MV-4-11 (cell line): Measurements from ENCODE around the gene TRUB2.

ENCODE experiments used
- DNase-seq: peaks from one replicate; lab custom pipeline; 2025; lab: John Stamatoyannopoulos, UW

Gene TRUB2, protein sequence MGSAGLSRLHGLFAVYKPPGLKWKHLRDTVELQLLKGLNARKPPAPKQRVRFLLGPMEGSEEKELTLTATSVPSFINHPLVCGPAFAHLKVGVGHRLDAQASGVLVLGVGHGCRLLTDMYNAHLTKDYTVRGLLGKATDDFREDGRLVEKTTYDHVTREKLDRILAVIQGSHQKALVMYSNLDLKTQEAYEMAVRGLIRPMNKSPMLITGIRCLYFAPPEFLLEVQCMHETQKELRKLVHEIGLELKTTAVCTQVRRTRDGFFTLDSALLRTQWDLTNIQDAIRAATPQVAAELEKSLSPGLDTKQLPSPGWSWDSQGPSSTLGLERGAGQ

DNA sequence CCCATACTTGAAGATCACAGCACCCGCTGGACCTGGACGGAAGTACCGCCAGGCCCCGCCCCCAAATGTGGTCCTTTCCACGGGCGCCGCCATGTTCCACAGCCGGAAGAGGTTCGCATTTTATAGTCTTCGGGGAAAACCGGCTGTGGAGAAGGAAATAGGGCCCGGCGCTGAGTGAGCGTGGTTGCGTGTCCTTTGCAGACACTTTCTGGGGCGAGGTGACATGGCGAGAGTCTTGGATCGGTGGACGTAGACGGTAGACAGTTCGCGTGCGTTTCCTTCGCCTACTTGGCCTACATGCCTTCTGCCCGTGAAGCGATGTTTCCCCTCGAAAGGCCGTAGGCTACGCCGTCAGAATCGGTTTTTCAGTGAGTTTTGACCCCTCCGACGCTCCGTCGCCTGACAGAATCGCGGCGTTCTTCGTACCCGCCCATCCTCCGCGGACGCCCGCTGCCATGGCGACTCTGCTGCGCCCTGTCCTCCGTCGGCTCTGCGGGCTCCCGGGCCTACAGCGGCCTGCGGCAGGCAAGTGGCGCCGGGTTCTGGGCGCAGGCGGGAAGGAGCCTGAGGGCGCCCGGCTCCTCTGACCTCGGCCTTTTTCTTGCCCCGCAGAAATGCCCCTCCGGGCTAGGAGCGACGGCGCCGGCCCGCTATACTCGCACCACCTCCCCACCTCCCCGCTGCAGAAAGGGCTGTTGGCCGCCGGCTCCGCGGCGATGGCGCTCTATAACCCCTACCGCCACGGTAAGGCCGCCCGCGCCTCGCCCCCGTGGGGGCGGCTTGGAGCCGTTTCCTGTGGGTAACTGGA, at the start of gene TRUB2, which contains the start of gene COQ4:
TRUB2 (minus strand) TSS at position 44 of the 808 bp plus-strand sequence; CDS start at position 5, 39 bp downstream.
COQ4 (plus strand) TSS at position 436 of the 808 bp plus-strand sequence; CDS start at position 456, 20 bp downstream.
- DNase-seq, result peak; percentile 95

DNA sequence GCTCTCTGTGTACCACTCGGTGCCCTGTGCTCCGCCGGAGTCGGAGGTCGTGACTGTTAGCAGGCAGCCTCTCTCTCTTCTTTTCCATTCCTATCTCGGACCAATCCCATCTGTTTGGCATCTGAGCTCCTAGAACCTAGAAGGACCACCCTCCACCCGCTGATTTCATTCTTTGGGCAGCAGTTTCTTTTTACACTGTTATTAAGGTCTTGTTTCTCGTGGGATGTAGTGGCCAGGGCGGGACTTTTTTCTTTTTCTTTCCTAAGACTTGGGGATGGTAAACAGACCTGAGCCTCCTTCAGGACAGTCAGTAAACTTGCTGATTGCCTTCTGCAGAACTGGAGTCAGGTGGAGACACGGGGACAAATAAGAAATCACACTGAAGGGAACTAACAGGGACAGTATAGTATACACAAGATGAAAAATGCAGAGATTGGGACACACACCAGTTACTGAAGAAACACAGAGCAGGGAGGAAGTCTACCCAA, 49.4 kb upstream of the TRUB2 start:
- no peak for DNase-seq

DNA sequence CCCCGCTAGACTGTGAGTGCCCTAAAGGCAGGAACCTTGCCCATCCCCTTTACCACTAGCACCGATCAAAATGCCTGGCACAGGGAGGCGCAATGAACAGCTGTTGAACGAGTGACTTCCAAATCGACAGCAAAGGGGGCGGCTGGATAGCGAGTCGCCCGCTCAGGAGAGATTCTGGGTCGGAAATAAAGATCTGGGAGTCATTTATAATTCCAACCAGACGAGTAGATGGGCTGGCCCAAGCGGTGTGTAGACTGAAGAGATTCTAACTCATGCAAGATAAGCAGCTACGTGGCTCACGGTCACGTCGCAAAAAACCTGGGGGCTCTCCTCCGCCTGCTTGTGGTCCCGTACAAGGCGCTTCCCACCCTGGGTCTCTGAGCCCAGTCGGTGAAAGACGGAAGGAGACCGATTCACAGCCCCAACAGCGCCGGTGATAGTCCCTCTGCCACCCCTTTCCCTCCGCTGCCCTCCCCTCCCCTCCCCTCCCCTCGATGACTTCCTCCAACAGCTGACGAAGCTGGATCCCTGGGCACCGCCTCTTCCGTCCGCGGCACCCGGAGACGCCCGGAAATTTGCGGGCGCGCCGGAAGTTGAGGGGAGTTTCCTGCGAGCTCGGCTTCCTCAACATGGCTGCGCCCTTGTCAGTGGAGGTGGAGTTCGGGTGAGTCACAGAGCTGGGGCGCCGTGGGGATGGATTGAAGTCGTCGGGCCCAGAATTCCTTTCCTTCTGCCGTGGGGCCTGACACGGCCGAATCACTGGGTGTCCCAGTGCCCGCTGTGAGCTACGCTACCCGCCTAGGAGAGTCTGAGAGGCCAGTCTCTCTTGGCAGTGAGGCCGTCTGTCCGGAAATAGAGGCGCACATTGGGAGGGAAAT, 48.7 kb upstream of the TRUB2 start, which contains the start of gene URM1:
URM1 (plus strand) TSS at position 623 of the 878 bp plus-strand sequence; CDS start at position 630, 7 bp downstream.
- DNase-seq, result peak; percentile 93

DNA sequence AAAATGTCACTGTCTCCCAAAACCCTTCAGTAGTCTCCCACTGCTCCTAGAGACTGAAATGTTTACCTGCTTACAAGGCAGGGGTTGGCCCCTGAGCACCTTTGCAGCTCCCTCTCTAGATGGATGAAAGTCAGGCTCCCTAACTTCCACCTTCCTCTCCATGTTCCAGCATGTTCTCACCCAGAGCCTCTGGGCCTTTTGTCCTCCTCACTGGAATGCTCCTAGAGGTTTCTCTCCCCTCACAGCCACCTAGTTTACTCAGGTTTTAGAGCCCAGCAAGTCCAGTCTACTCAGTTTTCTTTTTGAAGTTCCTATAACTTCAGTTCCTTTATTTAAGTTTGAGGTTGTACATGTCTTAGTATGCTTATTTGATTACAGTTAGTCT, 48.1 kb upstream of the TRUB2 start:
- no peak for DNase-seq

DNA sequence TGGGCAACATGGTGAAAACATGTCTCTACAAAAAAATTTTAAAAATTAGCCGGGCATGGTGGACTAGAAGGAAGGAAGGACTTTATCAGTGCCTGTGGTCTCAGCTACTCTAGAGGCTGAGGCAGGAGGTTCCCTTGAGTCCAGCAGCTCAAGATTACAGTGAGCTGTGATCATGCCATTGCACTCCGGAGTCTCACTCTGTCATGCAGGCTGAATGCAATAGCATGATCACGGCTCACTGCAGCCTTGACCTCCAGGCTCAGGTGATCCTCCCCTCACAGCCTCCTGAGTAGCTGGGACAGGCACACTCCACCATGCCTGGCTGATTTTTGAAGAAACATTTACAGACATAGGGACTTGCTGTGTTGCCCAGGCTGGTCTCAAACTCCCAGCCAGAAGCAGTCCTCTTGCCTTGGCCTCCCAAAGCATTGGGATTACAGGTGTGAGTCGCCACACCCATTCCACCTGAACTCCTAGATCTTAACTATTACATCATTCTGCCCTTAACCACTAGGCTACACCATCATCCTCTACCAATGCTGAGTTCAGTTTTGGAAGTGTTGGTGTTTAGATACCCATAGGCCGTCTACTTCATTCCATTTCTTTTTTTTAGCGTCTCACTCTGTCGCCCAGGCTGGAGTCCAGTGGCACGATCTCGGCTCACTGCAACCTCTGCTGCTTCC, 46.9 kb upstream of the TRUB2 start:
- DNase-seq, result no peak

DNA sequence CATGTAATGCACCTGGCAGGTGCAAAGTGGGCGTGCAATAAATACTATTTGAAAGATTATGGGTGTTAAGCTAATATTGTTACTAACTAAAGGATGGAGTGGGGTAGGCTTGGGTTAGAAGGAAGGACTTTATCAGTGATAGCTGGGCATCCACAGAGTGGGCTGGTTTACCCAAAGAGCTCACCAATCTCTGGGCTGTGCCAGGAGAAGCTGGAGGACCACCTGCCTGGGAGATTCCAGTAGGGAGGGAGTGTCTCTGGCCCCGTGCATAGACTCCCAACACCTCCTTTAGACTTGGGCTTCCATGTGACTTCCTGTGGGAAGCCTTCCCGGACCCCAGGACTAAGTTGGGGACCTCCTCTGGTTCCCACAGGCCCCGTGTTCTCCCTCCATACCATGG, 43.3 kb upstream of the TRUB2 start:
- DNase-seq, result no peak

DNA sequence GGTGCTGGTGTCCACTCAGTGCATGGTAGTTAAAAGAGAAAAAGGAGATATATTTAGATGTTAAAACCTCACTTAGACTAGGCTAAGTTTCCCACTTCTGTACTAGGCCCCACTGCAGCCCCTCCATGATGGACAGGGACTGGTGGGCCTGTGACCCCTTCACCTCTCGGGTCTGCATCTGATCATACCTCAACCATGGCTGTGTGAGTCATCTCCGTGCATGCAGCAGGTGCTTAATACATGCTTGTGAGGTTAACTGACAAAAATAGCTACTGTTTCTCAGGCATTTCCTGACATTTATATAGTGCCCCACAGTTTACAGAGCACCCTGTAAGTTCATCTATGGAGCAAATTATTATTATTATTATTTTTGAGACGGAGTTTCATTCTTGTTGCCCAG, 40.5 kb upstream of the TRUB2 start:
- DNase-seq, result no peak

DNA sequence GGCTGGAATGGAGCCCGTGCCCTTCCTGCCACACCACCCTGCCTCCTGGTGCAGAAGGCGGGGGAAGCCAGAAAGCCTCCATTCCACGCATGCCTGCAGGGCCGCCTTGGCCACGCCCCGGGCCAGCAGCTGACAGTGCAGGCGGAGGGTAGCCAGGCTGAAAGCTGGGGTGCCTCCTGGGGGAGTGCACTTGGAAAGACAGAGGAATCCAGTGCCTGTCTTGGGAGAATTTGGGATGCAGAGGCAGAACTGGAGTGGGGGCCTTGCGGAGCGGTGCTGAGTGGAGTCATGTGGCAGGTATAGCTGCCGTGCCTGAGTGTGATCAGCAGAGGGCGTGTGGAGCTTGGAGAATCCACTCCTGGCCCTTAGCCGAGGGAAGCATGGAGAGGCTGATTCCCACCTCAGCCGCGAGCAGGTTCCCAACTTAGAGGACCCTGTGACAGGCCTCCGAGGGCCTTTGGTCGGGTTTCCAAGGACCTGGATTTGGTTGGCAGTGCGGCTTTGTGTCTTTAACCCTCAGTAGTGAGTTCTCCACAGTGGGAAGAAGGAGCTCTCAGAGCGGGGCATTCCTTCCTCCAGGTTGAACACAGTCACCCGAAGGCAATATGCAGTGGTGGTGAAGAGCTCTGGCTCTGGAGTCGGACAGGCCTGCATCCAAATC, 39.9 kb upstream of the TRUB2 start:
- DNase-seq, result peak; percentile 70

DNA sequence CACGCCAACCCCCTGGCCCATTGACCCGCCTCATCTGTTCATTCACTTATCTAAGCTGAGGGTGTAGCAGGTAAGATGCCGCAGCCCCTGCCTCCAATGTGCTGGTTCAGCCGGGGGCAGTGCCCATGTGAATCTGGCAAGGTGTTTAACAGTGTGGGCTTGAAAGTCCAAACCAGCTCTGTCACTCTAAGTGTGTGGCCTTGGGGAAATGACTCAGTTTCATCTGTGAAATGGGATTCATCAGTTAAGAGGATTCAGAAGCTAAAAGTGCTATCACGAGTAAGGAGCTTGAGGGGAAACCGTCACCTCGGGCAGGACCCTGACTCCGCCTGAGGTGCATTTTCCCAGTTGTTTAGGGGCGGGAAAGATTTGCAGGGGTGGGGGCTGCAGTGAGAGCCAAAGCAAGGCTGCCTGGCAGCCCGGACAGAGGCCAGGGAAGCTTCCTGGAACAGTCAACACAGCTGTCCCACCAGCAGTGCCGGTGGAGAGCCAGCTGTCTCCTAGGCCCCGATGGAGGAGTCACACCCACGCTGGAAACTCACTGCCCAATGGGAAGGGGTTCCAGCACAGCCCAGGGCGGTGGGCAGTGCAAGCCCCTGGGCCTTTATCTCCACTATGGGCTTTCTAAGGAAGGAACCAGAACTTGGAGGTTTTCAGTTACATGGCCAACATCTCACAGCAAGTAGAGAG, 39.2 kb upstream of the TRUB2 start:
- DNase-seq, result no peak

DNA sequence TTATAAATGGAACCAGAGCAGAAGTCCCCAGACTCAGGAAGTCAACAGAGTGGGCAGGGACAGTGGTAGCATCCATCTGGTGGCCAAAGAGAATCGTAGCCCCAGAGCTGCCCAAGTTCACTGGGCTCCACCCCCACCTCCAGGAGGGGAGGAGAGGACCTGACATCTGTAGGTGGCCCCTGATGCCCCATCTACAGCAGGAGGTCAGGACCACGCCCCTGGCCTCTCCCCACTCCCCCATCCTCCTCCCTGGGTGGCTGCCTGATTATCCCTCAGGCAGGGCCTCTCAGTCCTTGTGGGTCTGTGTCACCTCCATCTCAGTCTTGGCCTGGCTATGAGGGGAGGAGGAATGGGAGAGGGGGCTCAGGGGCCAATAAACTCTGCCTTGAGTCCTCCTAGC, 38.6 kb upstream of the TRUB2 start:
- DNase-seq, result no peak

DNA sequence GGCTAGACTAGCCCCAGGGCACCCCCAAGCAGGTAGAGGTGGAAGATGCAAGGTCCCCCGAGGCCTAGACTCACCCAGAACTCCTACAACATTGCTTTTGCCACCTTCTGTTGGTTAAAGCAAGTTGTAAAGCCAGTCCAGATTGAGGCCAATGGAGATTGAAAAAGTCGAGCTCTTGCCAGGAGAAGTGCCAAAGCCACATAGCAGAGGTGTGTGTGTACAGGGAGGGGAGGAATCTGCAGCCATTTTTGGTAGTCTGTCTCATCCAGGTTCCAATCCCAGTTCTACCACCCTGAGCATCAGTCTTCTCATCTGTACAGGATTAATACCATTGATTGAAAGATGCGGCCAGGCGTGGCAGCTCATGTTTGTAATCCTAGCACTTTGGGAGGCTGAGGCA, 36.6 kb upstream of the TRUB2 start:
- DNase-seq, result no peak

DNA sequence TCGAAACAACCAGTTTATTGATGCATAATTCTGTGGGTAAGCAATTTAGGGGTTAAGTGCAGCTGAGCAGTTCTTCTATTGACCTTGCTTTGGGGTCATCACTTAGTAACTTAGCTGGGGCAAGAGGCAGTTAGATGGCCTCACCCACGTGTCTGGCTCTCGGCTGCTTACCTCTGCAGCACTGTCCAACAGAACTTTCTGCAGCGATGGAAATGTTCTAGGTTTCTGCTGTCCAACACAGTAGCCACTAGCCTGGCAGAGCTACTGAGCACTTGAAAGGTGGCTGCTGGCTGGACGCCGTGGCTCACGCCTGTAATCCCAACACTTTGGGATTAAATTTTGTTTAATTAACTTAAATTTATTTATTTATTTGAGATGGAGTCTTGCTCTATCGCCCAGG, 35.8 kb upstream of the TRUB2 start:
- DNase-seq, result no peak

DNA sequence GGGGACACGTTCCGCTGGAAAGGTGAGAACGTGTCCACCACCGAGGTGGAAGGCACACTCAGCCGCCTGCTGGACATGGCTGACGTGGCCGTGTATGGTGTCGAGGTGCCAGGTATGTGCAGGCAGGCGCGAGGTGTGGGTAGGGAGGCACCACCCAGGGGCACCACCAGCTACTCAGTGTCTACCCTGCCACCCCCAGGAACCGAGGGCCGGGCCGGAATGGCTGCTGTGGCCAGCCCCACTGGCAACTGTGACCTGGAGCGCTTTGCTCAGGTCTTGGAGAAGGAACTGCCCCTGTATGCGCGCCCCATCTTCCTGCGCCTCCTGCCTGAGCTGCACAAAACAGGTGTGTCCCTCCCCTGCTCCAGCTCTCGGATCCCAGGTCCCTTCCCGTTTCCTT, 33.2 kb upstream of the TRUB2 start:
- no peak for DNase-seq

DNA sequence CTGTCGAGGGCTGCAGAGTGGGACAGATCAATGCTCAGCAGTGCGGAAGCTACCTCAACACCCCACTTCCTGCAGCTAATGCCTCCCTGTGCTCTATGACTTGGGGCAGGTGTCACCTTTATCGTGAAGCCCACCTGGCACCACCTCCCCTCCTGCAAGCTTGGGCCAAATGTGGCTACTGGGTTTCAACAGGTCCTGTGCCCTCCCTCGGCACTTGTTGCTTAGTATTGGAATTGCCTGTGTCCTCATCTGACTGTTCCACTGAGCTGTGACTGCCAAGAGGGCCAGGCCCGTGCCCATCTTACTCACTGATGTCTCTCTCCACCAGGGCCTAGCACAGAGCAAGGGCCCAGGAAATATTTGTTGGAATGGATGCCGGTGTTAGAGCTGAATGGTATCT, 27.5 kb upstream of the TRUB2 start:
- no peak for DNase-seq

DNA sequence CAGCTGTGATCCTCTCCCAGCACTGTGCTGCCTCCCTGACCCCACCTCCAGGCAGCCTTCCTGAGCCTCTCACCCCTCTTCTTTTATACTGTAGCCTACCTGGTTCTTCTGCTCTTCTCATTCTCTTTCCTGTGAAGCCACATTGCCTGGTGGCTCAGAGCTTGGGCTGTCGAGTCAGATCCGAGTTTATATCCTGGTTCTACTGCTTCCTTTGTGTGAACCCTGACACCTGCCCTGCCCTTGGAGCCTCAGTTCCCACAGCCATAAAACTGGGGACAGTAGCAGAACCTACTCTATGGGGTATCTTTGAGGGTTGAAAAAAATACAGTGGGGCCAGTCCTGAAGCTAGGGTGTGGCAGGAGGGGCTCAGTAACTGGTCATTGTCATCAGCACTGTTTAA, 26.9 kb upstream of the TRUB2 start:
- no peak for DNase-seq

DNA sequence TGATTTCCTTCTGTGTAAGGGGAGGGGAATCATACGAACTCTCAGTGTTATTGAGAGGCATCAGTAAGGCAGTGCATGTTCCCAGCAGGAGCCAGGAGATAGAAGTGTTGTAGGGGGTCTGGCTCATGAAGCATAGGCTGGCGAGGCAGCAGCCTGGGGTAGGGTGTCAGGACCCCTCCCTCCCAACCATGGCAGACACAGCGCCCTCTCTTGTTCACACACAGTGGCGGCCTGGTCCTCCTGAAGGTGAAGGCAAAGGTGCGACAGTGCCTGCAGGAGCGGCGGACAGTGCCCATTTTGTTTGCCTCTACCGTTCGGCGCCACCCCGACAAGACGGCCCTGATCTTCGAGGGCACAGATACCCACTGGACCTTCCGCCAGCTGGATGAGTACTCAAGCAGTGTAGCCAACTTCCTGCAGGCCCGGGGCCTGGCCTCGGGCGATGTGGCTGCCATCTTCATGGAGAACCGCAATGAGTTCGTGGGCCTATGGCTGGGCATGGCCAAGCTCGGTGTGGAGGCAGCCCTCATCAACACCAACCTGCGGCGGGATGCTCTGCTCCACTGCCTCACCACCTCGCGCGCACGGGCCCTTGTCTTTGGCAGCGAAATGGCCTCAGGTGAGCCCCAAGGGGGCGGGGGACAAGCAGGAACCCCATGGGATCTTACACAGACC, 22.8 kb upstream of the TRUB2 start:
- DNase-seq, result no peak

DNA sequence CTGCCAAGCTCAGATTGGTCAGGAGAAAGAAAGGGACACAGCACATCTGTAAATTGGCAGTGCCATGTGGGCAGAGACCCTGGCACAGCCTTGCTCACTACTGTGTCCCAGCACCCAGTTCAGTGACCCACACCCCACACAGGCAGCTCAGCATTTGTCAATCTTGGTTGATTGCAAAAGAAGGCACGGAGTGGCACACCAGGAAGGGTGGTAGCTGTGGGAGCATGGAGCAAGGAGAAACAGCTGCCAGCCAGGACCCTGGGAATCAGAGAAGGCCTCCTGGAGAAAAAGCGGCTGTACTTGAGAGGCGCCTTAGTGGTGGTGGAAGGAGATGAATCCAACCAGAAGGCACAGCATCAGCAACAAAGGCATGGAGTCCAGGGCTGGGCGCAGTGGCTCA, 21.6 kb upstream of the TRUB2 start:
- no peak for DNase-seq

DNA sequence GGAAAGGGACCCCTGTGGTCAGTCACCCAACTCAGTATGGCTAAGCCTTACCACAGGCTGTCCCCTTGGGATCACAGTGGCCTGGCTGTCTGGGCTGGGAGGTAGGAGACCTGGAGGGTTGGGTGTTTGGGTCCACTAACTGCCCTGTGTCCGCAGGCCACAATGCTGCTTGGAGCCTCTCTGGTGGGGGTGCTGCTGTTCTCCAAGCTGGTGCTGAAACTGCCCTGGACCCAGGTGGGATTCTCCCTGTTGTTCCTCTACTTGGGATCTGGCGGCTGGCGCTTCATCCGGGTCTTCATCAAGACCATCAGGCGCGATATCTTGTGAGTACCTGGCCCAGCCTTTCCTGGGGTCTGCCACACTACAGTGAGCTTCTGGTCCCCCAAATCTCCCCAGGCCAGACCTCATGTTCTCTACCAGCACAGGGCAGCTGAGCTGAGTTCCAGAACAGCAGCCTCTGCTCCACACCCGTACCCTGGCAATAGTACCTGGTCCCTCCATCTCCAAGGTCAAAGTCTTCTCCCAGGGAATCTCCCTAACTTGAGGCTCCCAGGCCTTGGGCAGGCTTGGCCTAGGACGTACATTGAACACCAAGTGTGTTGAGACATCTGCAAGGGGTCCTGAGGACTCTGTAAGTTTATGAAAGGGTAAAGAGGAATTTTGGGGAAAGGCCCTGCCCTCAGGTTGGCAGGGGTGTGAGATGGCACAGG, 20.9 kb upstream of the TRUB2 start:
- DNase-seq, result no peak

DNA sequence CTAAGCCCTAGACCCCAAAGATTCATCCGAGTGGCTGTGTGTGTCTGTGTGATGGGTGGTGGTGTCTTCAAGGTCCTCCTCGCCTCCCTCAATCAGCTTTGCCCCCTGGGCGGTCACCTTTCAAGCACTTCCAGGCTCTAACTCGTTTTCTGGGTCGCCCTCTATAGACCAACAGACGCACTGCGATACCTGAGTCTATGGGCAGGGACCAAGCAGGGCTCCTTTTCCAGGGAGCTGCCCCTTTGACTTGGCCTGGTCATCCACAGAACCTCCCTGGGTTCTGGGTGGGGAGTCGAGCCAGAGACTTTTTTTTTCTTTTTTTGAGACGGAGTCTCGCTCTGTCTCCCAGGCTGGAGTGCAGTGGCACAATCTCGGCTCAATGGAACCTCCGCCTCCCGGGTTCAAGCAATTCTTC, 19.2 kb upstream of the TRUB2 start:
- peak; percentile 58 for DNase-seq
